ENCODE results near the gene WDFY2. TPM values are rescaled to one million over a fixed set of nuclear protein-coding genes. Genes with fewer than 3 reads are reported as not detected.

The WDFY2 gene
- total RNA-seq, 1 donor, result 11.9 TPM

DNA sequence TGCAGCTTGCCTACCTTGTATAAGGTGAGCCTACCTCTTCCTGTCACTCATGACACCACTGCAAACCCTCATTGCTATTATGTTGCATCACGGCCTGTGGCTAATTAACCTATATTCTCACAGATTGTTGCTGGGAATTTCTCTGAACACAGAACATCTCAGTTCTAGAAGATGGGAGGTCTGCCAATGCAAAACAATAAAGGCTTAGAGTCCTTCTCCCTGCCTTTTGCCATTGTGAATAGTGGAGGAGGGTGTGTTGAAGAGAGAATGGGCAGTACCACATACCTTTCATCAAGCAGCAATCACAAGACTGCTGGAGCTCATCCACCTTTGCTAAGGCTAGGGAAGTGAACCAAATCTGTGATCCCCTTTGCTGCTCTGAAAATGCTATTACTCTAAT, 34.4 kb downstream of the WDFY2 start:
- Histone ChIP-seq H3K27ac (ENCODE audit: low read depth, low read length) (peak overlapping the region; percentile 87), H3K4me1 (ENCODE audit: insufficient read depth, low read length) (peaks cover 28% of the 10 kb centered on the region), H3K4me3 (ENCODE audit: insufficient read depth, low read length) (no peak overlapping the region), H4K20me1 (ENCODE audit: insufficient read depth, low read length) (no peaks in the 10 kb centered on the region), H2AFZ (ENCODE audit: low read length) (no peak overlapping the region), H3K27me3 (ENCODE audit: insufficient read depth, low read length) (no peaks in the 10 kb centered on the region), H3K79me2 (ENCODE audit: insufficient read depth, low read length) (peaks cover 93% of the 10 kb centered on the region), H3K9me3 (ENCODE audit: low read depth, low read length) (no peaks in the 10 kb centered on the region), H3K36me3 (ENCODE audit: insufficient read depth, low read length) (no peaks in the 10 kb centered on the region), H3K4me2 (ENCODE audit: insufficient read depth, low read length) (no peak overlapping the region)
- DNase-seq (ENCODE audit: insufficient read length, low spot score, missing footprints), result no peak
- TF ChIP-seq, protein P1, sequence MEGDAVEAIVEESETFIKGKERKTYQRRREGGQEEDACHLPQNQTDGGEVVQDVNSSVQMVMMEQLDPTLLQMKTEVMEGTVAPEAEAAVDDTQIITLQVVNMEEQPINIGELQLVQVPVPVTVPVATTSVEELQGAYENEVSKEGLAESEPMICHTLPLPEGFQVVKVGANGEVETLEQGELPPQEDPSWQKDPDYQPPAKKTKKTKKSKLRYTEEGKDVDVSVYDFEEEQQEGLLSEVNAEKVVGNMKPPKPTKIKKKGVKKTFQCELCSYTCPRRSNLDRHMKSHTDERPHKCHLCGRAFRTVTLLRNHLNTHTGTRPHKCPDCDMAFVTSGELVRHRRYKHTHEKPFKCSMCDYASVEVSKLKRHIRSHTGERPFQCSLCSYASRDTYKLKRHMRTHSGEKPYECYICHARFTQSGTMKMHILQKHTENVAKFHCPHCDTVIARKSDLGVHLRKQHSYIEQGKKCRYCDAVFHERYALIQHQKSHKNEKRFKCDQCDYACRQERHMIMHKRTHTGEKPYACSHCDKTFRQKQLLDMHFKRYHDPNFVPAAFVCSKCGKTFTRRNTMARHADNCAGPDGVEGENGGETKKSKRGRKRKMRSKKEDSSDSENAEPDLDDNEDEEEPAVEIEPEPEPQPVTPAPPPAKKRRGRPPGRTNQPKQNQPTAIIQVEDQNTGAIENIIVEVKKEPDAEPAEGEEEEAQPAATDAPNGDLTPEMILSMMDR (IDR thresholded peaks at IDR 0.05; ENCODE audit: extremely low read depth, low read depth, low read length), result no peak

DNA sequence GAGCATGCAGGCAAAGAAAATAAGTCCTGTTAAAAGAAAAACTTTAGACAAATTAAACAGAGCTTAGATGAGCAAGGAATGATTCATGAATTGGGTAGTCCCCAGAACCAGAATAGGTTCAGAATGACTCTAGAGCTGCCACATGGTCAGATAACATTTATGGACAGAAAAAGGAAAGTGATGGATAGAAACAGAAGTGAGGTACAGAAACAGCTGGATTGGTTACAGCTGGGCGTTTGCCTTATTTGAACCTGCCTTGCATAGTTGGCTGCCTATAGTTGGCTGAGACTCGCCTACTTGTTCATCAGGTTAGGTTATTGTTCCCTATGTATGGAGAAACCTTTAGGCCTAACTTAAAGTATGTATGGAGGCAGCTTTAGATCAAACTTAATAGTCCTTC, 35.4 kb downstream of the WDFY2 start:
- H3K79me2 ChIP-seq (ENCODE audit: insufficient read depth, low read length), result peaks cover 95% of the 10 kb centered on the region
- no peaks in the 10 kb centered on the region for H4K20me1 ChIP-seq (ENCODE audit: insufficient read depth, low read length)
- H3K4me3 ChIP-seq (ENCODE audit: insufficient read depth, low read length), result no peak overlapping the region
- H3K27me3 ChIP-seq (ENCODE audit: insufficient read depth, low read length), result no peaks in the 10 kb centered on the region
- H3K36me3 ChIP-seq (ENCODE audit: insufficient read depth, low read length), result no peaks in the 10 kb centered on the region
- peaks cover 28% of the 10 kb centered on the region for H3K4me1 ChIP-seq (ENCODE audit: insufficient read depth, low read length)
- no peaks in the 10 kb centered on the region for H3K9me3 ChIP-seq (ENCODE audit: low read depth, low read length)
- H3K27ac ChIP-seq (ENCODE audit: low read depth, low read length), result peak overlapping the region; percentile 87
- no peak overlapping the region for H2AFZ ChIP-seq (ENCODE audit: low read length)
- DNase-seq (ENCODE audit: insufficient read length, low spot score, missing footprints), result no peak
- TF ChIP-seq, protein P1 (IDR thresholded peaks at IDR 0.05; ENCODE audit: extremely low read depth, low read depth, low read length), result no peak
- peak overlapping the region; percentile 72 for H3K4me2 ChIP-seq (ENCODE audit: insufficient read depth, low read length)

DNA sequence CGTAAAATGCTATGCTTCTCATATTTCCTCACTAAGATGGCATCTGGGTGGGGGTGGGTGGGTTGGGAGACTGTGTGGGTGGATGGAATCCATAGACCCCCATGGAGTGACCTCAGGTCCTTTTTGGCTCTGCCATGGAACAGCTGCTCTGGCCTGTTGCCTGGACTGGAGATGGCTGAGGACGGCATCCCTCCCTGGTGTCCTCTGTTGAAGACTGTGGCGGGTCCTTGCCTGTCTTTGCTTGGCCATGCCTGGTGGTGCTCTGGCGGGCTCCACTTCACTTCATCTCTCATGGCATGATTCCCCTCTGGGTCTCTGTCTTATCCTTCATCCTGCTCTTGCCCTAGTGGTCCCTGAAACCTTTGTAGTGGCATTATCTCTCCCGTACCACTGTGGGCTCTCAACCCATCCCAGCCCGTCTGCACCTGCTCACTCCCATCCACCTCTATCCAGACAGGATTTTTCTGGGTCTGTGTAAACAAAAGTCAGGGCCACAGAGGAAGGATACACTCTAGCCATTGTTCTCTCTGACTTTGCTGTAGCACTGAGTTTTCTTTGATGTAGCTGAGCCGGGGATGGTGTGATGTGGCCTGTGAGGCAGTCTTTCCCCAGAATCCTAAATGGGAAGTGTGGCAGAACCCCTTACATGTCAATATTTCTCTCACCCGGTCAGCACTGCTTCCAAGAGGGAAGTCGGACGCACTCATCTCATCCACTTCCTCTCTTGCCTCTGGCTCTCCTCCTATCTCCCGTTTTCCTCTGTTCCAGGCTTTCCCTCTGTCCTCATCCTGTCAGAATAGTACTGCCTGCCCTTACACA, 36.1 kb downstream of the WDFY2 start:
- H3K36me3 ChIP-seq (ENCODE audit: insufficient read depth, low read length), result no peaks in the 10 kb centered on the region
- no peaks in the 10 kb centered on the region for H3K27me3 ChIP-seq (ENCODE audit: insufficient read depth, low read length)
- TF ChIP-seq, protein P1 (IDR thresholded peaks at IDR 0.05; ENCODE audit: extremely low read depth, low read depth, low read length), result no peak
- H3K79me2 ChIP-seq (ENCODE audit: insufficient read depth, low read length), result peaks cover 95% of the 10 kb centered on the region
- H3K4me1 ChIP-seq (ENCODE audit: insufficient read depth, low read length), result peaks cover 35% of the 10 kb centered on the region
- H3K9me3 ChIP-seq (ENCODE audit: low read depth, low read length), result no peaks in the 10 kb centered on the region
- H3K4me3 ChIP-seq (ENCODE audit: insufficient read depth, low read length), result no peak overlapping the region
- DNase-seq (ENCODE audit: insufficient read length, low spot score, missing footprints), result no peak
- no peak overlapping the region for H2AFZ ChIP-seq (ENCODE audit: low read length)
- peak overlapping the region; percentile 87 for H3K27ac ChIP-seq (ENCODE audit: low read depth, low read length)
- no peaks in the 10 kb centered on the region for H4K20me1 ChIP-seq (ENCODE audit: insufficient read depth, low read length)
- H3K4me2 ChIP-seq (ENCODE audit: insufficient read depth, low read length), result no peak overlapping the region

DNA sequence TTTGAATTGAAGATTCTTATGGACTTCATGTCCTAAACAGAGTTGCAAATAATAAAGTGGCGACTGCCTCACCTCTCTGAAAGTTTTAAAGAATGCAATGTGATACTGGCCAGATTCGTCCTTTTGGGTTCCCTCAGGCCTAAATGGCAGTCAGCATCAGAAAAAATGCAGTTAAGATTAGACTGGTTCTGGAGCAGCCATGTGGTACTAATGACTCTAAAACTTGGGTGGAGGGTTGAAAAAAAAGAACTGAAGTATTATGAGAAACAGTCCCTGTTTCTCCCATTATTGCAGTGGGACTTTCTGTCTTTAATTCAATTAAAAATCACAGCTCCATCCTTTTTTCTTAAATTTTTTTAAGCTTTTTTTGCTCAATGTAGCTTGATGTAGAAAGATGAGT, 37.3 kb downstream of the WDFY2 start:
- H4K20me1 ChIP-seq (ENCODE audit: insufficient read depth, low read length), result no peaks in the 10 kb centered on the region
- H3K4me2 ChIP-seq (ENCODE audit: insufficient read depth, low read length), result no peak overlapping the region
- peaks cover 47% of the 10 kb centered on the region for H3K4me1 ChIP-seq (ENCODE audit: insufficient read depth, low read length)
- no peak for DNase-seq (ENCODE audit: insufficient read length, low spot score, missing footprints)
- H3K36me3 ChIP-seq (ENCODE audit: insufficient read depth, low read length), result no peaks in the 10 kb centered on the region
- no peaks in the 10 kb centered on the region for H3K9me3 ChIP-seq (ENCODE audit: low read depth, low read length)
- peaks cover 95% of the 10 kb centered on the region for H3K79me2 ChIP-seq (ENCODE audit: insufficient read depth, low read length)
- no peak overlapping the region for H3K27ac ChIP-seq (ENCODE audit: low read depth, low read length)
- H3K27me3 ChIP-seq (ENCODE audit: insufficient read depth, low read length), result no peaks in the 10 kb centered on the region
- TF ChIP-seq, protein P1 (IDR thresholded peaks at IDR 0.05; ENCODE audit: extremely low read depth, low read depth, low read length), result no peak
- H2AFZ ChIP-seq (ENCODE audit: low read length), result no peak overlapping the region
- no peak overlapping the region for H3K4me3 ChIP-seq (ENCODE audit: insufficient read depth, low read length)
